Gastrocnemius medialis (tissue), 4 donors: ENCODE measurements around the gene SF3B6. TPM values are rescaled to one million over a fixed set of nuclear protein-coding genes. Genes with fewer than 3 reads are reported as not detected.

Source experiments
- ATAC-seq, 2 donors: fragments of 150-250 bp; one replicate each; pipeline ENCODE4 v1.9.1; 2016
- DNase-seq, 2 donors: peaks; one replicate each; pipeline ENCODE4 v3.0.0-alpha.2; 2019
- H3K27ac ChIP-seq, 4 donors: fragments of 200-600 bp; sonication (generic); 1 replicate in 1 of 4; 2 replicates in 3 of 4; pipeline ENCODE4 v1.5.1; 2016 to 2018; ENCODE audit warnings: mild to moderate bottlenecking in 2 of 4, moderate library complexity in 1 of 4
- H3K27me3 ChIP-seq, 3 donors: fragments of 200-600 bp; sonication (generic) in 2 of 3; 1 replicate in 1 of 3; 2 replicates in 2 of 3; pipeline versions ENCODE4 v1.5.1 to v1.6.0; 2016 to 2019; ENCODE audit warnings: mild to moderate bottlenecking in 1 of 3, moderate library complexity in 1 of 3
- H3K36me3 ChIP-seq, 2 donors: fragments of 200-600 bp; sonication (generic) in 1 of 2; one replicate each; pipeline ENCODE4 v1.5.1; 2017 to 2018
- H3K4me1 ChIP-seq, 2 donors: fragments of 200-600 bp; sonication (generic) in 1 of 2; one replicate each; pipeline ENCODE4 v1.5.1; 2016 to 2017; ENCODE audit warnings: mild to moderate bottlenecking in 2 of 2
- H3K4me3 ChIP-seq, 4 donors: fragments of 200-600 bp; sonication (generic) in 3 of 4; 1 replicate in 1 of 4; 2 replicates in 3 of 4; pipeline ENCODE4 v1.5.1; 2016 to 2019; ENCODE audit warnings: mild to moderate bottlenecking in 2 of 4
- H3K9me3 ChIP-seq, 3 donors: fragments of 200-600 bp; sonication (generic) in 2 of 3; 1 replicate in 1 of 3; 2 replicates in 2 of 3; pipeline ENCODE4 v1.5.1; 2016 to 2019
- CTCF ChIP-seq, 5 experiments: fragments of 450-650 bp in 3 of 5; fragments of 200-600 bp in 2 of 5; sonication (generic) in 2 of 5; IDR thresholded peaks in 4 of 5; conservative IDR thresholded peaks in 1 of 5; 1 replicate in 4 of 5; 2 replicates in 1 of 5; pipeline ENCODE4 v1.5.1; 2016 to 2019; ENCODE audit warnings: antibody characterized with exemption in 5 of 5, mild to moderate bottlenecking in 3 of 5, moderate library complexity in 3 of 5
- POLR2A ChIP-seq, 2 donors: fragments of 450-650 bp; IDR thresholded peaks; one replicate each; pipeline ENCODE4 v1.6.1; 2017; ENCODE audit warnings: antibody characterized with exemption in 2 of 2, mild to moderate bottlenecking in 2 of 2, moderate library complexity in 2 of 2
- in situ Hi-C, 4 donors: fragments of 200-750 bp; cut with MboI; loops; one replicate each; pipeline versions ENCODE4 v1.15.0 to v1.8.0; 2017; ENCODE audit warnings: low sequenced_read_pairs in 4 of 4
- intact Hi-C: fragments of 100-400 bp; cut with DNase I; formaldehyde crosslinking; loops from one replicate; pipeline ENCODE4 v1.15.1; 2023; ENCODE audit warnings: low total_unique reads
- total RNA-seq, 4 donors: library from RNA; depleted of rRNA; stranded (reverse); fragments of >200 nt; gene quantifications; one replicate each; pipeline versions ENCODE4 v1.1.0 to v1.2.3, GENCODE V29; 2016

Gene SF3B6
- total RNA-seq, 4 donors from 2014 or later, result 55.2 to 88.1 (median 70.5) TPM

GRCh38 chr2:24083567-24084385 is 7.7 kb upstream of the SF3B6 start:
- in situ Hi-C loops, result loop anchor here (10.0 to 25.0 kb wide), 3 partner anchors 159 to 259 kb away; partner anchors contain the start of gene ATAD2B (in 1 of the 4)
- no peaks in the 10 kb centered on the region for H3K27me3 ChIP-seq
- peak overlapping the region; percentile 67 to 82 (median 74) for H3K27ac ChIP-seq
- peaks cover 8 to 12% of the 10 kb centered on the region in 2 donors for H3K4me1 ChIP-seq
- TF ChIP-seq POLR2A (IDR thresholded peaks at IDR 0.05) (no peak), CTCF (IDR thresholded peaks at IDR 0.05 in 4 of 5, conservative IDR thresholded peaks at IDR 0.05 in 1 of 5) (no peak)
- no peak for DNase-seq
- intact Hi-C loops, result loop anchor here (1.0 to 2.0 kb wide), 5 partner anchors 37 to 259 kb away; partner anchors contain the start of genes ATAD2B, FAM228B, PFN4 and WDCP
- peak overlapping the region; percentile 50 to 68 (median 62) for H3K4me3 ChIP-seq
- peaks cover 0 to 11% of the 10 kb centered on the region in 2 donors for H3K36me3 ChIP-seq
- peak in 1 of 2 donors; percentile 62 for ATAC-seq
- no peaks in the 10 kb centered on the region for H3K9me3 ChIP-seq

- no peaks in the 10 kb centered on the region for H3K9me3 ChIP-seq
- H3K4me3 ChIP-seq, result peak overlapping the region in 2 of 4 donors; percentile 50 to 68
- in situ Hi-C loops (loop anchor here (10.0 to 25.0 kb wide), 3 partner anchors 158 to 258 kb away; partner anchors contain the start of gene ATAD2B (in 1 of the 4)), intact Hi-C loops (no loop called here)
- ATAC-seq (no peak), DNase-seq (no peak)
- peaks cover 8 to 12% of the 10 kb centered on the region in 2 donors for H3K4me1 ChIP-seq
- H3K27ac ChIP-seq, result peak overlapping the region in 2 of 4 donors; percentile 70 to 82
- H3K27me3 ChIP-seq, result no peaks in the 10 kb centered on the region
- H3K36me3 ChIP-seq, result peaks cover 0 to 11% of the 10 kb centered on the region in 2 donors
- no peak for TF ChIP-seq CTCF (IDR thresholded peaks at IDR 0.05 in 4 of 5, conservative IDR thresholded peaks at IDR 0.05 in 1 of 5)
These were observed 6.9 kb upstream of the SF3B6 start for GRCh38 chr2:24082787-24083566.

GRCh38 chr2:24080701-24081100 is 4.6 kb upstream of the SF3B6 start:
- DNase-seq (no peak), ATAC-seq (no peak)
- peaks cover 0 to 11% of the 10 kb centered on the region in 2 donors for H3K36me3 ChIP-seq
- H3K4me1 ChIP-seq, result peaks cover 18 to 19% of the 10 kb centered on the region in 2 donors
- in situ Hi-C loops, result loop anchor here (10.0 to 25.0 kb wide), 3 partner anchors 156 to 256 kb away; partner anchors contain the start of gene ATAD2B (in 1 of the 4)
- H3K27ac ChIP-seq, result no peak overlapping the region
- H3K9me3 ChIP-seq, result no peaks in the 10 kb centered on the region
- H3K4me3 ChIP-seq, result no peak overlapping the region
- no peaks in the 10 kb centered on the region for H3K27me3 ChIP-seq
- TF ChIP-seq POLR2A (IDR thresholded peaks at IDR 0.05) (no peak), CTCF (IDR thresholded peaks at IDR 0.05 in 4 of 5, conservative IDR thresholded peaks at IDR 0.05 in 1 of 5) (no peak)
- intact Hi-C loops, result no loop called here

GRCh38 chr2:24077879-24078278 is 1.8 kb upstream of the SF3B6 start:
- DNase-seq (no peak), ATAC-seq (no peak)
- TF ChIP-seq POLR2A (IDR thresholded peaks at IDR 0.05), result no peak
- no peak for TF ChIP-seq CTCF (IDR thresholded peaks at IDR 0.05 in 4 of 5, conservative IDR thresholded peaks at IDR 0.05 in 1 of 5)
- H3K9me3 ChIP-seq, result no peaks in the 10 kb centered on the region
- intact Hi-C loops (loop anchor here (2.0 kb wide), 2 partner anchors 45 to 151 kb away; partner anchors contain the start of genes ATAD2B, FAM228B and PFN4), in situ Hi-C loops (loop anchor here in 2 of 4 donors (5.0 to 25.0 kb wide), 3 partner anchors 143 to 241 kb away; partner anchors contain the start of gene ATAD2B (in 1 of the 2))
- H3K4me3 ChIP-seq, result peak overlapping the region in 2 of 4 donors; percentile 87 to 92
- peaks cover 21 to 22% of the 10 kb centered on the region in 2 donors for H3K4me1 ChIP-seq
- H3K27me3 ChIP-seq, result no peaks in the 10 kb centered on the region
- peak overlapping the region; percentile 84 to 90 (median 87) for H3K27ac ChIP-seq
- H3K36me3 ChIP-seq, result peaks cover 0 to 23% of the 10 kb centered on the region in 2 donors
